ENCODE measurements around the gene KDM2A. TPM values are rescaled to one million over a fixed set of nuclear protein-coding genes. Genes with fewer than 3 reads are reported as not detected.

Gene KDM2A
- total RNA-seq, 1 experiment from 2014 or later = 120 TPM

DNA sequence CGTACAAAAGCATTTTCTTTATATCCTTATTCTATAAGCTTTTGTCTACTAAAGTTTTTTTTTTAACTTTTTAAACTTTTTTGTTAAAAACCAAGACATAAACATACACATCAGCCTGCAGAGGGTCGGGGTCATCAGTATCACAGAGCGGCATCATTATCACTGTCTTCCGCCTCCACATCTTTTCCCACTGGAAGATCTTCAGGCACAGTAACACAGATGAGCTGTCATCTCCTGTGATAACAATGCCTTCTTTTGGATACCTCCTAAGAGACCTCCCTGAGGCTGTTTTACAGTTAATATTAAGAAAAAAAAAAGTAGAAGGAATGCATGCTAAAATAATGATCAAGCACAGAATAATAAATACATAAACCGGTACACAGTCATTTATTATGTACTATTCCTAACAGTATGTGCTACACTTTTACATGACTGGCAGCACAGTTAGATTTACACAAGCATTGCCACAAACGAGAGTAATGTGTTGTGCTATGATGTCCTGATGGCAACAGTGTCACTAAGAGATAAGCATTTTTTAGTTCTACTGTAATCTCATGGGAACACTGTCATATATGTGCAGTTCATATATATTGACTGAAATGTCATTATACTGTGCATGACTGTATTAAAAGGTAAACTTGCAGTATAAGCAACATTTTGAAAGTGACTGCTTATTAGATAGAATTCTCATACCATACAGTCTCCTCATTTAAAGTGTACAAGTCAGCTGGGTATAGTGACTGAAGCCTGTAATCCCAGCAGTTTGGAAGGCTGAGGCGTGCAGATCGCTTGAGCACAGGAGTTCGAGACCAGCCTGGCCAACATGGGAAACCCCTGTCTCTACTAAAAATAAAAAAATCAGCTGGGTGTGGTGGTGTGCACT, 58.6 kb downstream of the KDM2A start:
- Histone ChIP-seq H3K4me1 (replicated peaks; ENCODE audit: insufficient read depth) (peaks cover 15% of the 10 kb centered on the region), H3K9me3 (ENCODE audit: insufficient read depth, low read depth) (no peaks in the 10 kb centered on the region), H4K20me1 (ENCODE audit: insufficient read depth) (peaks cover 11% of the 10 kb centered on the region; the same call in 1 of the 2 replicates), H3F3A (ENCODE audit: insufficient read depth, low read depth) (peaks cover 34% of the 10 kb centered on the region), H3K9me2 (ENCODE audit: insufficient read depth) (no peaks in the 10 kb centered on the region), H3K36me3 (ENCODE audit: low read depth) (peaks cover 11% of the 10 kb centered on the region; the same call in 1 of the 2 replicates), H3K4me3 (no peak overlapping the region), H2AFZ (no peak overlapping the region), H3K27ac (no peak overlapping the region), H3K27me3 (ENCODE audit: insufficient read depth, low read depth) (no peaks in the 10 kb centered on the region), H3K4me2 (no peak overlapping the region), H3K79me2 (ENCODE audit: low read depth) (peaks cover 68% of the 10 kb centered on the region)
- intact Hi-C loops (cut with micrococcal nuclease; ENCODE audit: unreplicated experiment) = no loop called here
- no TSS peak for BruUV-seq (replicated peaks)
- ChIA-PET POLR2A (ENCODE audit: unreplicated experiment) (no interaction called here), CTCF (no interaction called here)
- DNase-seq = no peak
- TF ChIP-seq, protein P1, sequence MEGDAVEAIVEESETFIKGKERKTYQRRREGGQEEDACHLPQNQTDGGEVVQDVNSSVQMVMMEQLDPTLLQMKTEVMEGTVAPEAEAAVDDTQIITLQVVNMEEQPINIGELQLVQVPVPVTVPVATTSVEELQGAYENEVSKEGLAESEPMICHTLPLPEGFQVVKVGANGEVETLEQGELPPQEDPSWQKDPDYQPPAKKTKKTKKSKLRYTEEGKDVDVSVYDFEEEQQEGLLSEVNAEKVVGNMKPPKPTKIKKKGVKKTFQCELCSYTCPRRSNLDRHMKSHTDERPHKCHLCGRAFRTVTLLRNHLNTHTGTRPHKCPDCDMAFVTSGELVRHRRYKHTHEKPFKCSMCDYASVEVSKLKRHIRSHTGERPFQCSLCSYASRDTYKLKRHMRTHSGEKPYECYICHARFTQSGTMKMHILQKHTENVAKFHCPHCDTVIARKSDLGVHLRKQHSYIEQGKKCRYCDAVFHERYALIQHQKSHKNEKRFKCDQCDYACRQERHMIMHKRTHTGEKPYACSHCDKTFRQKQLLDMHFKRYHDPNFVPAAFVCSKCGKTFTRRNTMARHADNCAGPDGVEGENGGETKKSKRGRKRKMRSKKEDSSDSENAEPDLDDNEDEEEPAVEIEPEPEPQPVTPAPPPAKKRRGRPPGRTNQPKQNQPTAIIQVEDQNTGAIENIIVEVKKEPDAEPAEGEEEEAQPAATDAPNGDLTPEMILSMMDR (conservative IDR thresholded peaks at IDR 0.05) = no peak
- TF ChIP-seq EZH2 (IDR thresholded peaks at IDR 0.05; ENCODE audit: low read depth) = no peak

DNA sequence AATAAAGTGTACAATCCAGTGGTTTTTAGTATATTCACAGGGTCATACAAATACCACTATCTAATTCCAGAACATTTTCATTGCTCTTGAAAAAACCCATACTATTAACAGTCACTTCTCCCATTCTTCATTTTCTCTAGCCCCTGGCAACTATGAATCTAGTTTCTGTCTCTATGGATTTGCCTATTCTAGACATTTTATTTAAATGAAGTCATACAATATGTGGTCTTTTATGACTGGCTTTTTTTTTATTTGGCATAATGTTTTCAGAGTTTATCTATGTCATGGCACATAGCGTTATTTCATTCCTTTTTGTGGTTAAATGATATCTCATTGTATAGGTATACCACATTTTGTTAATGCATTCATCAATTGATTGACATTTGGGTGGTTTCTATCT, 59.4 kb downstream of the KDM2A start:
- intact Hi-C loops (cut with micrococcal nuclease; ENCODE audit: unreplicated experiment) = no loop called here

DNA sequence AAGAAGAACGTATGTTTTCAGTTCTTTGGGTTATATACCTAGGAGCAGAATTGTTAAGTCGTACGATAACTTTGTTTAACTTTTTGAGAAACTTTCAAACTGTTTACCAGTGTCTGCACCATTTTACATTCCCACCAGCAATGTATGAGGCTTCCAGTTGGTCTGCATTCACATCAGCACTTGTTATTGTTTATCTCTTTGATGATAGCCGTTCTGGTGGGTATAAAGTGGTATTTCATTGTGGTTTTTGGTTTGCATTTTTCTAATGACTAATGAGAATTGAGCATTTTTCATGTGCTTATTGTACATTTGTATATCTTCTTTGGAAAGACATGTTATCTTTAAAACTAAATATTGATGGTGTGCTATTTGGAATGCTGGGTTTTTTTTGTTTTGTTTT, 59.8 kb downstream of the KDM2A start:
- intact Hi-C loops (cut with micrococcal nuclease; ENCODE audit: unreplicated experiment) = no loop called here
- peaks cover 11% of the 10 kb centered on the region; the same call in 1 of the 2 replicates for H3K36me3 ChIP-seq (ENCODE audit: low read depth)
- H4K20me1 ChIP-seq (ENCODE audit: insufficient read depth) = peaks cover 11% of the 10 kb centered on the region; the same call in 1 of the 2 replicates
- H3K4me1 ChIP-seq (replicated peaks; ENCODE audit: insufficient read depth) = peaks cover 8% of the 10 kb centered on the region
- ChIA-PET CTCF (no interaction called here), POLR2A (ENCODE audit: unreplicated experiment) (interaction anchor here (0.6 to 0.7 kb wide), 3 partner anchors 11 to 312 kb away, joined by 3 to 9 read pairs (median 3); no protein-coding TSS in a partner anchor)
- no peaks in the 10 kb centered on the region for H3K9me3 ChIP-seq (ENCODE audit: insufficient read depth, low read depth)
- TF ChIP-seq EZH2 (IDR thresholded peaks at IDR 0.05; ENCODE audit: low read depth) = no peak
- TF ChIP-seq, protein P1 (conservative IDR thresholded peaks at IDR 0.05) = no peak
- BruUV-seq (replicated peaks) = no TSS peak
- H3K79me2 ChIP-seq (ENCODE audit: low read depth) = peaks cover 56% of the 10 kb centered on the region
- H3F3A ChIP-seq (ENCODE audit: insufficient read depth, low read depth) = peaks cover 30% of the 10 kb centered on the region; the same call in 1 of the 2 replicates
- DNase-seq = no peak
- no peak overlapping the region for H3K27ac ChIP-seq
- no peak overlapping the region for H3K4me3 ChIP-seq
- no peak overlapping the region for H2AFZ ChIP-seq
- no peaks in the 10 kb centered on the region for H3K27me3 ChIP-seq (ENCODE audit: insufficient read depth, low read depth)
- H3K4me2 ChIP-seq = no peak overlapping the region
- H3K9me2 ChIP-seq (ENCODE audit: insufficient read depth) = no peaks in the 10 kb centered on the region

More for the DNA sequence above, 59.4 kb downstream of the KDM2A start:
- POLR2A ChIA-PET (ENCODE audit: unreplicated experiment) = no interaction called here
- TF ChIP-seq, protein P1 (conservative IDR thresholded peaks at IDR 0.05) = no peak
- no peak for TF ChIP-seq EZH2 (IDR thresholded peaks at IDR 0.05; ENCODE audit: low read depth)
- Histone ChIP-seq H3K79me2 (ENCODE audit: low read depth) (peaks cover 60% of the 10 kb centered on the region), H3K27ac (no peak overlapping the region), H3K4me3 (no peak overlapping the region), H3K4me2 (no peak overlapping the region), H3K9me3 (ENCODE audit: insufficient read depth, low read depth) (no peaks in the 10 kb centered on the region), H3K9me2 (ENCODE audit: insufficient read depth) (no peaks in the 10 kb centered on the region), H3K4me1 (replicated peaks; ENCODE audit: insufficient read depth) (peaks cover 13% of the 10 kb centered on the region), H3F3A (ENCODE audit: insufficient read depth, low read depth) (peaks cover 34% of the 10 kb centered on the region; the same call in 1 of the 2 replicates), H3K27me3 (ENCODE audit: insufficient read depth, low read depth) (no peaks in the 10 kb centered on the region), H2AFZ (no peak overlapping the region), H4K20me1 (ENCODE audit: insufficient read depth) (peaks cover 11% of the 10 kb centered on the region; the same call in 1 of the 2 replicates), H3K36me3 (ENCODE audit: low read depth) (peaks cover 11% of the 10 kb centered on the region; the same call in 1 of the 2 replicates)
- no TSS peak for BruUV-seq (replicated peaks)
- CTCF ChIA-PET = no interaction called here
- DNase-seq = no peak
